Measurements from ENCODE around the gene CACTIN. TPM values are rescaled to one million over a fixed set of nuclear protein-coding genes. Genes with fewer than 3 reads are reported as not detected.

Gene CACTIN
- total and polyA plus RNA-seq, 5 donors from 2014 or later = 2.9 to 32.7 (median 9.1) TPM

GRCh38 chr19:3670796-3671679 is 44.4 kb upstream of the CACTIN start:
- no peaks in the 10 kb centered on the region for H3K9me3 ChIP-seq (ENCODE audit: control insufficient read depth in 2 of 2, low read length in 2 of 2)
- peak overlapping the region in 2 of 3 donors; percentile 15 to 81 for H3K27ac Mint-ChIP-seq
- no peak overlapping the region for H3K27ac ChIP-seq (ENCODE audit: insufficient read depth, low read length, poor library complexity, severe bottlenecking)
- H3K4me3 Mint-ChIP-seq = peak overlapping the region in 3 of 4 donors; percentile 43 to 72 (median 58)
- peaks cover 24% of the 10 kb centered on the region for H3K4me1 ChIP-seq (ENCODE audit: control insufficient read depth, insufficient read depth, low read length, poor library complexity, severe bottlenecking)
- no peak overlapping the region for H3K4me3 ChIP-seq (ENCODE audit: low read depth, low read length)
- H3K4me1 Mint-ChIP-seq = peaks cover 0 to 39% (median 1%) of the 10 kb centered on the region in 4 donors
- ATAC-seq (ENCODE audit: low read depth in 2 of 2) = peak in 1 of 2 donors; percentile 20
- peak in 1 of 3 donors; percentile 33 for DNase-seq
- no peaks in the 10 kb centered on the region for H3K27me3 ChIP-seq (ENCODE audit: control insufficient read depth, insufficient read depth, low read length)
- no peaks in the 10 kb centered on the region for H3K36me3 ChIP-seq (ENCODE audit: control insufficient read depth, insufficient read depth, low read length)
- H3K36me3 Mint-ChIP-seq = peaks cover 11% of the 10 kb centered on the region
- no peaks in the 10 kb centered on the region for H3K27me3 Mint-ChIP-seq
- no peaks in the 10 kb centered on the region for H3K9me3 Mint-ChIP-seq

- Histone ChIP-seq H3K27me3 (ENCODE audit: control insufficient read depth, insufficient read depth, low read length) (no peaks in the 10 kb centered on the region), H3K9me3 (ENCODE audit: control insufficient read depth in 2 of 2, low read length in 2 of 2) (no peaks in the 10 kb centered on the region), H3K27ac (ENCODE audit: insufficient read depth, low read length, poor library complexity, severe bottlenecking) (no peak overlapping the region), H3K4me1 (ENCODE audit: control insufficient read depth, insufficient read depth, low read length, poor library complexity, severe bottlenecking) (peaks cover 30% of the 10 kb centered on the region), H3K4me3 (ENCODE audit: low read depth, low read length) (no peak overlapping the region), H3K36me3 (ENCODE audit: control insufficient read depth, insufficient read depth, low read length) (no peaks in the 10 kb centered on the region)
- ATAC-seq (ENCODE audit: low read depth in 2 of 2) = no peak
- H3K9me3 Mint-ChIP-seq = no peaks in the 10 kb centered on the region
- no peak for DNase-seq
- peaks cover 0 to 39% (median 1%) of the 10 kb centered on the region in 4 donors for H3K4me1 Mint-ChIP-seq
- H3K27ac Mint-ChIP-seq = peak overlapping the region in 1 of 3 donors; percentile 31
- peaks cover 11% of the 10 kb centered on the region for H3K36me3 Mint-ChIP-seq
- peak overlapping the region in 1 of 4 donors; percentile 24 for H3K4me3 Mint-ChIP-seq
- H3K27me3 Mint-ChIP-seq = no peaks in the 10 kb centered on the region
Observed at GRCh38 chr19:3669947-3670795, 43.6 kb upstream of the CACTIN start.

- peak overlapping the region in 1 of 3 donors; percentile 55 for H3K27ac Mint-ChIP-seq
Observed at GRCh38 chr19:3669082-3669946, 42.7 kb upstream of the CACTIN start.

GRCh38 chr19:3668331-3669081 is 41.9 kb upstream of the CACTIN start:
- Histone ChIP-seq H3K27me3 (ENCODE audit: control insufficient read depth, insufficient read depth, low read length) (no peaks in the 10 kb centered on the region), H3K9me3 (ENCODE audit: control insufficient read depth in 2 of 2, low read length in 2 of 2) (no peaks in the 10 kb centered on the region), H3K4me3 (ENCODE audit: low read depth, low read length) (no peak overlapping the region), H3K36me3 (ENCODE audit: control insufficient read depth, insufficient read depth, low read length) (peaks cover 1% of the 10 kb centered on the region), H3K27ac (ENCODE audit: insufficient read depth, low read length, poor library complexity, severe bottlenecking) (no peak overlapping the region), H3K4me1 (ENCODE audit: control insufficient read depth, insufficient read depth, low read length, poor library complexity, severe bottlenecking) (peaks cover 30% of the 10 kb centered on the region)
- ATAC-seq (ENCODE audit: low read depth in 2 of 2) = no peak
- H3K9me3 Mint-ChIP-seq = no peaks in the 10 kb centered on the region
- DNase-seq = no peak
- no peaks in the 10 kb centered on the region for H3K27me3 Mint-ChIP-seq
- peak overlapping the region in 1 of 4 donors; percentile 27 for H3K4me3 Mint-ChIP-seq
- H3K27ac Mint-ChIP-seq = no peak overlapping the region
- H3K36me3 Mint-ChIP-seq = peaks cover 4% of the 10 kb centered on the region
- H3K4me1 Mint-ChIP-seq = peaks cover 0 to 35% (median 1%) of the 10 kb centered on the region in 4 donors

More at GRCh38 chr19:3669082-3669946, 42.7 kb upstream of the CACTIN start:
- no peaks in the 10 kb centered on the region for H3K27me3 ChIP-seq (ENCODE audit: control insufficient read depth, insufficient read depth, low read length)
- Mint-ChIP-seq H3K4me1 (peaks cover 0 to 35% (median 1%) of the 10 kb centered on the region in 4 donors), H3K4me3 (peak overlapping the region in 1 of 4 donors; percentile 47), H3K36me3 (peaks cover 4% of the 10 kb centered on the region), H3K9me3 (no peaks in the 10 kb centered on the region), H3K27me3 (no peaks in the 10 kb centered on the region)
- DNase-seq = no peak
- no peak for ATAC-seq (ENCODE audit: low read depth in 2 of 2)
- peaks cover 30% of the 10 kb centered on the region for H3K4me1 ChIP-seq (ENCODE audit: control insufficient read depth, insufficient read depth, low read length, poor library complexity, severe bottlenecking)
- no peaks in the 10 kb centered on the region for H3K9me3 ChIP-seq (ENCODE audit: control insufficient read depth in 2 of 2, low read length in 2 of 2)
- H3K4me3 ChIP-seq (ENCODE audit: low read depth, low read length) = no peak overlapping the region
- no peaks in the 10 kb centered on the region for H3K36me3 ChIP-seq (ENCODE audit: control insufficient read depth, insufficient read depth, low read length)
- H3K27ac ChIP-seq (ENCODE audit: insufficient read depth, low read length, poor library complexity, severe bottlenecking) = no peak overlapping the region

GRCh38 chr19:3667766-3668165 is 41.2 kb upstream of the CACTIN start:
- H3K9me3 ChIP-seq (ENCODE audit: control insufficient read depth in 2 of 2, low read length in 2 of 2) = no peaks in the 10 kb centered on the region
- ATAC-seq (ENCODE audit: low read depth in 2 of 2) (no peak), DNase-seq (no peak)
- no peaks in the 10 kb centered on the region for H3K9me3 Mint-ChIP-seq
- H3K4me1 ChIP-seq (ENCODE audit: control insufficient read depth, insufficient read depth, low read length, poor library complexity, severe bottlenecking) = peaks cover 30% of the 10 kb centered on the region
- H3K36me3 Mint-ChIP-seq = peaks cover 8% of the 10 kb centered on the region
- no peak overlapping the region for H3K4me3 Mint-ChIP-seq
- no peaks in the 10 kb centered on the region for H3K27me3 Mint-ChIP-seq
- no peak overlapping the region for H3K27ac Mint-ChIP-seq
- no peak overlapping the region for H3K4me3 ChIP-seq (ENCODE audit: low read depth, low read length)
- peaks cover 5% of the 10 kb centered on the region for H3K36me3 ChIP-seq (ENCODE audit: control insufficient read depth, insufficient read depth, low read length)
- no peak overlapping the region for H3K27ac ChIP-seq (ENCODE audit: insufficient read depth, low read length, poor library complexity, severe bottlenecking)
- peaks cover 0 to 31% (median 1%) of the 10 kb centered on the region in 4 donors for H3K4me1 Mint-ChIP-seq
- H3K27me3 ChIP-seq (ENCODE audit: control insufficient read depth, insufficient read depth, low read length) = no peaks in the 10 kb centered on the region

GRCh38 chr19:3667037-3667638 is 40.5 kb upstream of the CACTIN start:
- peaks cover 5% of the 10 kb centered on the region for H3K36me3 ChIP-seq (ENCODE audit: control insufficient read depth, insufficient read depth, low read length)
- peak overlapping the region in 1 of 3 donors; percentile 57 for H3K27ac Mint-ChIP-seq
- H3K4me1 Mint-ChIP-seq = peaks cover 0 to 27% (median 1%) of the 10 kb centered on the region in 4 donors

More at GRCh38 chr19:3667037-3667638, 40.5 kb upstream of the CACTIN start:
- ATAC-seq (ENCODE audit: low read depth in 2 of 2) (no peak), DNase-seq (no peak)
- H3K27me3 Mint-ChIP-seq = no peaks in the 10 kb centered on the region
- no peaks in the 10 kb centered on the region for H3K9me3 Mint-ChIP-seq
- no peak overlapping the region for H3K4me3 Mint-ChIP-seq
- no peaks in the 10 kb centered on the region for H3K9me3 ChIP-seq (ENCODE audit: control insufficient read depth in 2 of 2, low read length in 2 of 2)
- H3K27me3 ChIP-seq (ENCODE audit: control insufficient read depth, insufficient read depth, low read length) = no peaks in the 10 kb centered on the region
- H3K4me3 ChIP-seq (ENCODE audit: low read depth, low read length) = no peak overlapping the region
- no peak overlapping the region for H3K27ac ChIP-seq (ENCODE audit: insufficient read depth, low read length, poor library complexity, severe bottlenecking)
- H3K4me1 ChIP-seq (ENCODE audit: control insufficient read depth, insufficient read depth, low read length, poor library complexity, severe bottlenecking) = peaks cover 25% of the 10 kb centered on the region
- peaks cover 8% of the 10 kb centered on the region for H3K36me3 Mint-ChIP-seq
